KMS-11 (cell line): ENCODE results near the gene SYS1.

Source experiments
- H2AFZ ChIP-seq: fragments of 200-600 bp; sonication (generic); 2 replicates; pipeline ENCODE4 v1.6.1; 2016; ENCODE audit warnings: antibody characterized with exemption, mixed run types, low read depth
- H3K27ac ChIP-seq: fragments of 200-600 bp; sonication (generic); 2 replicates; pipeline ENCODE4 v1.6.1; 2016; ENCODE audit warnings: mild to moderate bottlenecking, mixed run types
- H3K27me3 ChIP-seq: fragments of 200-600 bp; sonication (generic); 2 replicates; pipeline ENCODE4 v1.6.1; 2017; ENCODE audit warnings: mild to moderate bottlenecking, low read depth, mixed run types, moderate library complexity; ENCODE audit not compliant: insufficient read depth
- H3K36me3 ChIP-seq: fragments of 200-600 bp; sonication (generic); 2 replicates; pipeline ENCODE4 v1.6.1; 2017; ENCODE audit warnings: mild to moderate bottlenecking, mixed run types; ENCODE audit not compliant: insufficient read depth
- H3K4me1 ChIP-seq: fragments of 200-600 bp; sonication (generic); 2 replicates; pipeline ENCODE4 v1.6.1; 2016; ENCODE audit warnings: mild to moderate bottlenecking, low read depth, mixed run types; ENCODE audit not compliant: poor library complexity, severe bottlenecking
- H3K4me2 ChIP-seq: fragments of 200-600 bp; sonication (generic); 2 replicates; pipeline ENCODE4 v1.7.0; 2016; ENCODE audit warnings: mild to moderate bottlenecking, mixed run types
- H3K4me3 ChIP-seq: fragments of 200-600 bp; sonication (generic); IDR thresholded peaks from 2 replicates; pipeline ENCODE4 v1.6.1; 2017; ENCODE audit warnings: low read depth, low read length, mixed read lengths; ENCODE audit not compliant: insufficient read depth
- H3K79me2 ChIP-seq: fragments of 200-600 bp; sonication (generic); 2 replicates; pipeline ENCODE4 v1.6.1; 2016; ENCODE audit warnings: low read depth, mixed run types; ENCODE audit not compliant: insufficient read depth
- H3K9ac ChIP-seq: fragments of 200-600 bp; sonication (generic); 2 replicates; pipeline ENCODE4 v1.6.1; 2016; ENCODE audit warnings: mild to moderate bottlenecking, mixed run types
- H4K20me1 ChIP-seq: fragments of 200-600 bp; sonication (generic); 2 replicates; pipeline ENCODE4 v1.6.1; 2016; ENCODE audit warnings: mild to moderate bottlenecking, mixed run types; ENCODE audit not compliant: insufficient read depth
- TF ChIP-seq, protein P1 (sequence below): fragments of 200-600 bp; sonication (generic); conservative IDR thresholded peaks from 2 replicates; pipeline ENCODE4 v1.6.1; 2017; ENCODE audit warnings: low read depth, mild to moderate bottlenecking, antibody characterized with exemption, low read length, moderate library complexity, mixed read lengths

Gene SYS1

GRCh38 chr20:45412653-45413052, 49.7 kb downstream of the SYS1 start:
- H2AFZ ChIP-seq = no peak overlapping the region
- no peaks in the 10 kb centered on the region for H3K27me3 ChIP-seq
- TF ChIP-seq, protein P1, sequence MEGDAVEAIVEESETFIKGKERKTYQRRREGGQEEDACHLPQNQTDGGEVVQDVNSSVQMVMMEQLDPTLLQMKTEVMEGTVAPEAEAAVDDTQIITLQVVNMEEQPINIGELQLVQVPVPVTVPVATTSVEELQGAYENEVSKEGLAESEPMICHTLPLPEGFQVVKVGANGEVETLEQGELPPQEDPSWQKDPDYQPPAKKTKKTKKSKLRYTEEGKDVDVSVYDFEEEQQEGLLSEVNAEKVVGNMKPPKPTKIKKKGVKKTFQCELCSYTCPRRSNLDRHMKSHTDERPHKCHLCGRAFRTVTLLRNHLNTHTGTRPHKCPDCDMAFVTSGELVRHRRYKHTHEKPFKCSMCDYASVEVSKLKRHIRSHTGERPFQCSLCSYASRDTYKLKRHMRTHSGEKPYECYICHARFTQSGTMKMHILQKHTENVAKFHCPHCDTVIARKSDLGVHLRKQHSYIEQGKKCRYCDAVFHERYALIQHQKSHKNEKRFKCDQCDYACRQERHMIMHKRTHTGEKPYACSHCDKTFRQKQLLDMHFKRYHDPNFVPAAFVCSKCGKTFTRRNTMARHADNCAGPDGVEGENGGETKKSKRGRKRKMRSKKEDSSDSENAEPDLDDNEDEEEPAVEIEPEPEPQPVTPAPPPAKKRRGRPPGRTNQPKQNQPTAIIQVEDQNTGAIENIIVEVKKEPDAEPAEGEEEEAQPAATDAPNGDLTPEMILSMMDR = no peak
- peaks cover 17% of the 10 kb centered on the region for H3K79me2 ChIP-seq
- no peaks in the 10 kb centered on the region for H3K36me3 ChIP-seq
- H3K4me2 ChIP-seq = no peak overlapping the region
- H3K27ac ChIP-seq = no peak overlapping the region
- no peaks in the 10 kb centered on the region for H4K20me1 ChIP-seq
- peaks cover 24% of the 10 kb centered on the region for H3K4me1 ChIP-seq
- H3K9ac ChIP-seq = no peak overlapping the region
- H3K4me3 ChIP-seq = no peak overlapping the region

DNA sequence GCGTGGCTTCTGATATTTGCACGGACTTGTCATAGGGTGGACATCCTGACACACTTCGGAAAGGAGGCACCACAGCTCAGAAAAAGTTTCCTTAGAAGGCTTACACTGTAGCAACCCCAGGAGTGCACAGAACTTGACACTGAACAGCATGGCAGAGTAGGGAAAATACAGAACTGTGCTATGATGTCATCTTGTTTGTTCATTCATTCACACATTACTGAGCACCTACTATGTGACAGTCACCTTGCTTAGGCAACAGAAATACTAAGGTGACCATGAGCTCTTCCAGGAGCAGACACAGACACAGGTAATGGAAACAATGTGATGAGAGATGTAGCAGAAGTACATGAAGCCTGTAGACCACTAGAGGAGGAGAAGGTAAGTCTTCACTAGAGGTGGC, 50.5 kb downstream of the SYS1 start:
- no peak overlapping the region for H3K4me2 ChIP-seq
- H2AFZ ChIP-seq = no peak overlapping the region
- H3K27me3 ChIP-seq = no peaks in the 10 kb centered on the region
- no peaks in the 10 kb centered on the region for H4K20me1 ChIP-seq
- TF ChIP-seq, protein P1 = no peak
- peaks cover 27% of the 10 kb centered on the region for H3K4me1 ChIP-seq
- peaks cover 25% of the 10 kb centered on the region for H3K79me2 ChIP-seq
- H3K36me3 ChIP-seq = no peaks in the 10 kb centered on the region
- no peak overlapping the region for H3K9ac ChIP-seq
- H3K4me3 ChIP-seq = no peak overlapping the region
- H3K27ac ChIP-seq = no peak overlapping the region

- no peaks in the 10 kb centered on the region for H3K27me3 ChIP-seq
- H3K36me3 ChIP-seq = peaks cover 5% of the 10 kb centered on the region; the same call in 1 of the 2 replicates
- TF ChIP-seq, protein P1 = no peak
- H4K20me1 ChIP-seq = no peaks in the 10 kb centered on the region
- H3K4me2 ChIP-seq = peak within 1 kb of the TSS; percentile 87
- peak within 1 kb of the TSS; percentile 84 for H3K9ac ChIP-seq
- H3K4me3 ChIP-seq = no peak within 1 kb of the TSS
- H3K79me2 ChIP-seq = peaks cover 25% of the 10 kb centered on the region
- peak within 1 kb of the TSS; percentile 98 for H2AFZ ChIP-seq
- peaks cover 27% of the 10 kb centered on the region for H3K4me1 ChIP-seq
- H3K27ac ChIP-seq = peak within 1 kb of the TSS; percentile 28
Observed at GRCh38 chr20:45415822-45416637, 53.1 kb downstream of the SYS1 start, which contains the start of gene PIGT. Gene PIGT, plus strand, starts transcription at chr20:45416141. Its CDS starts 16 bp downstream, at chr20:45416157.

DNA sequence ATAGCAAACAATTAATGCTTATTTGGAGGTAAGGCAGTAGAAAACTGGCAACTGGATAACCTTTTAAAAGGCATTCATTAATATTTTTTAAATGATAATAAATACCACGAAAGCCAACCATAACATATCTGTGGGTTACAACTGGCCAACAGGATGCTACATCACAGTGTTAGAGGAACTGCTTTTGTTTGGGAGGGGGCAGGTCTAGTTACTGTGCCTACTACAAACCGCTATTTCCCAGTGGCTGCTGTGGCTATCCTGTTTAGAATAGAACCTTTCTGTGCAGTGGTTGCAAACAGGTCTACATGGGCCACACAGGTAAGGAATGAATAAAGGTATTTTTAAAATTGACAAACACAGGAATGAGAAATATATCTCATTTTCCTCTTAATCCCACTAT, 54.0 kb downstream of the SYS1 start:
- Histone ChIP-seq H3K27ac (no peak overlapping the region), H3K79me2 (peaks cover 25% of the 10 kb centered on the region), H3K9ac (peak overlapping the region; percentile 84; the same call in 1 of the 2 replicates), H3K4me3 (no peak overlapping the region), H3K27me3 (no peaks in the 10 kb centered on the region), H3K4me1 (peaks cover 27% of the 10 kb centered on the region), H3K4me2 (peak overlapping the region; percentile 87), H4K20me1 (no peaks in the 10 kb centered on the region), H2AFZ (peak overlapping the region; percentile 98; the same call in 1 of the 2 replicates), H3K36me3 (peaks cover 5% of the 10 kb centered on the region; the same call in 1 of the 2 replicates)
- TF ChIP-seq, protein P1 = no peak
